Stimulated activated CD4-positive, alpha-beta T cell treated with anti-CD3 and anti-CD28 coated beads, Interleukin-1b, Interleukin-23, amount 100 ng/mL, for 1 hour (primary cell): ENCODE data around the gene MSRB1.
"Not testable (repeated sequence)": the region's sequence is repeated elsewhere in the genome, so short reads cannot be mapped to it uniquely, and the experiment has no call there.

Experiments used
- DNase-seq, 2 donors: peaks; one replicate each; pipeline ENCODE4 v3.0.0-alpha.2; 2020; ENCODE audit warnings: low read depth in 2 of 2

The MSRB1 gene

DNA sequence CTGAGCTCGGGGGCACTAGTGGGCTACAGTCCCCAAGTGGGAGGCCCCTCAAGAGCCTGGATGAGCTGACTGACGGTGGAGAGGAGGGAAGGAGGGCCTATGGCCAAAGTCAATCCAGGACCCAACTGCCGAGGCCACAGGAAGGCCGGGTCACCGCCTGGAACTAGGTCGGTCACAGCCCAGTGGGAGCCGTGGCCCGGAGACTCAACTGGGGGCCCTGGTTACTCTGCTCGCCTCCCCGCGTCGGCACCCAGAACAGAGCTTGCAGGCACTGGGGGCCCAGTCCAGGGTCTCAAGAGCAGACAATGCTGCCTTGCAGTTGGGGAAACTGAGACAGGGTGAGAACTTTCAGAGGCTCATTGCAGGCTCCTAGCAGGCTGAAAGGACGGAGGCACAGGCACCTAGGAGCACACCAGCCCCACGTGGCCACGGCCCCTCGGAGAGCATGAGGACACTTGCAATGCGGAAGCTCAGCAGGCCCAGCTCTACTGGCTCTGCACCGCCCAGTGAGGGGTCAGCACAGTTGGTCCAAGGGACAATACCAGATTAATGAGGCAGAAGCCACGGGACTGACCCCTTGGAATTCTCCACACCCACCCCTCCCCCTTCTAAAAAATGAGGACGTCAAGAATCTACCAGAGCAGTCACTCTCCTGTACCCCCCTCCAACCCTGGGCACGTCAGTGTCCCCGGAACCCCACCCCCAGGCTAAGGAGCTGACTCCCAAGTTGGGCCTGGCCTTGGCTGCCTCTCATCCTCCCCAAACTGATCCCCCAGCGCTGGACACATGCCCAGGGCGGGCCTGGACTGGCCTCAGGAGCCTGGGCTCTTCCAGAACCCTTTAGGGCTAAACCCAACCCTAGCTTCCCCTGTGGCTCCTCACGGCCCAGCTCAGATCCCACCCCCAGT is 27.0 kb downstream of the MSRB1 start:
- no peak for DNase-seq

DNA sequence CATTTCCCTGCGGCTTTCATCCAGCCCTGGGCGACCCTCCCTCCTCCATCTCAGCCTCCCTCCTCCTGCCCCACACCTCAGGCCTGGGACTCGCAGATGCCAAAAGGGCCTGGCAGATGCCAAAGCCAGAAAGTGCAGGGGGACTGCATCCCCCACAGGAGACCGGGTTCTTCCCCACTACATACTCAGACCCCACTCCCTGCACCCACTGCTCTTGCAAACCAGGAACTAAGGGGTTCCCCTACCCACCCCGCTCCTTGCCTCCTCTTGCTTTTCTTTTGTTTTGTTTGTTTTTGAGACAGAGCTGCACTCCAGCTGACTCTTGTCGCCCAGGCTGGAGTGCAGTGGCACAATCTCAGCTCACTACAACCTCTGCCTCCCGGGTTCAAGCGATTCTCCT is 28.0 kb downstream of the MSRB1 start:
- DNase-seq, result no peak

DNA sequence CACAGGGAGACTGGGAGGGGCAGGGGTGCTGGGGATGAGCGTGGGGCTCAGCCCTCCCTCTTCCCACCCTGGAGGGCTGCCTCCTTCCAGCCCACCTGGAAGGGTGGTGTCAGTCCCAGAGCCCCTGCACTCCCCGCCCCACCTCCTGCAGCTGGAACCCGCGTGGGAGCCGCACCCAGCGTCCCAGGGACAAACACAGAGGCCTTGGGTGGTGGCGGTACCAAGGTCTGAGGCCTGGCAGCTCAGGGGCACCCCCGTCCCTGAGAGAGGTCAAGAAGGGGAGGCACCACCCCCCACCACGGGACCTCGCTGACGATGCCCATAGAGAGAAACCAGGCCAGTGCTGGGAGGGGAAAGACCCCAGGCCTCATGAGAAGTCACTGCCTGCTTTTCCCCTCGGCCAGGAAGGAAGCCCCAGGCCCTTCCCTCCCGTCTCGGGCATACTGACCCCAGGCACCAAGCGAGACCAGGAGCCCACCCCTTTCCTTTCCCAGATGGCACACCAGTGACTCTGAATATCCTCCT is 28.9 kb downstream of the MSRB1 start:
- no peak for DNase-seq

DNA sequence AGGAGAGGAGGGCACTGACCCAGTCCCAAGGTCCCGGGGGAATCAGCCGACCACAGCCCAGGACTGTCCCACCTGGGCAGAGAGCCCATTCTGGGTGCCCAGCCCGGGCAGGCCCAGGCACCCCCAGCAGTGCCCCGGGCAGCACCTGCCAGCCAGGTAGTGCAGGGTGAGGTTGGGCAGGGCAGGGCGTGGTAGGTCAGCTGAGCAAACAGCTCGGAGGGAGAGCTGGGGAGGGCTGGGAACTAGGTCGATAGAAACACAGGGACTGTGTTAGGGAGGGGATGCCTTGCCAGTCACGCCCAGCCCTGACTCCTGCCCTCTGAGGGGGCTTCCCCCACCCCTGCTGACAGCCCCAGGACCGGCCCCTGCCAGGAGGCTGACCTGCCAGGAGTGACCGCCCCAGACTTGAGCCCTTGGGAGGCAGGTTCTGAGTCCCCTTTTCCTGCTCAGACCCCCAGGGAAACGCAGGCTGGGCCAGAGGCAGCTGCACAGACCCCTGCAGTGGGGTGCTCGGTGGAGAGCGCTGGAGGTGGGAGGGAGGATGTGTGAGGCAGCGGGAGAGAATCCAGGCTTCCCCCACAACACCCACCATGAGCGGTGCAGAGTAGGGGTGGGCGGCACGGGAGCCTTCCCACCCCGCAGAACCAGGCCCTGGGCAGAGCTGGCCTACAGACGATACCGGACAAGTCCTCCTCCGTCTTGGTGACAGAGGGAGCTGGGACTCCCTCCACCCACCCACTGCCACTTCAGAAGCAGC is 29.5 kb downstream of the MSRB1 start:
- DNase-seq, result no peak

DNA sequence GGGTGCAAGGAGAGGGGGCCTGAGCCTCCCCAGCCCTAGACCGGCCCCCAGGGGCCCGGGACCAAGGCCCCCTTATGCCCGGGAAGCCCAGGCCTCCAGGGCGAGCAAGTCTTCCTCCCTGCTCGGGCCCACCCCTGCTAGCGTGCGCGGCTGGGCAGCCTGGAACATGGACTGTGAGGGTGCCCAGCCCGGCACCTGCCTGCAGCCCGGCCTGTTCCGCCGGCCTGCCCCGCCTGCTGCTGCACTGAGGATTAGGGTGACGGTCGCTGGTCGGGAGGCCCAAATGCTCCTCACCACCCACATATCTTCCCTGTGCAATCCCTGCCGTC is 30.8 kb downstream of the MSRB1 start:
- DNase-seq, result no peak

- no peak for DNase-seq
Measured at GRCh38 chr16:1911467-1912214, 31.4 kb downstream of the MSRB1 start.

GRCh38 chr16:1909561-1910231 is 33.3 kb downstream of the MSRB1 start:
- no peak for DNase-seq

GRCh38 chr16:1908983-1909382 is 34.0 kb downstream of the MSRB1 start:
- no peak for DNase-seq

DNA sequence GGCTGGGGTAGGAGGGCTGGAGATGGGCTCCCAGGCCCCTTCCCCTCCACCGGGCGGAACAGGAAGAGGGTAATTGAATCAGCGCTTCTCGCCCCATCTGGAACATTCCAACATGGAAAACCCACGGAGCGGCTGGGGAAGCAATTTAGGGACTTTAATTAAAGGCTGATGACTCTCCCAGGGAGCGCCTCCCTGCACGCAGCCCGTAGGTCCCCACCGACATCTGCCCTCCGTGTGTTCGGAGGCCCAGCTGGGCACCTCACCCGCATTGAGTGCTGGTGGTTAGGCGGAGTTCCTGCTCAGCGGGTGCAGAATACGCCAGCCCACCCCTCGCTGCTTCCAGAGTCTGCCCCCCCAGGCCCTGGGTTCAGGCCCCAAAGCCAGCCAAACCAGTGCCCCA is 34.8 kb downstream of the MSRB1 start:
- no peak for DNase-seq

DNA sequence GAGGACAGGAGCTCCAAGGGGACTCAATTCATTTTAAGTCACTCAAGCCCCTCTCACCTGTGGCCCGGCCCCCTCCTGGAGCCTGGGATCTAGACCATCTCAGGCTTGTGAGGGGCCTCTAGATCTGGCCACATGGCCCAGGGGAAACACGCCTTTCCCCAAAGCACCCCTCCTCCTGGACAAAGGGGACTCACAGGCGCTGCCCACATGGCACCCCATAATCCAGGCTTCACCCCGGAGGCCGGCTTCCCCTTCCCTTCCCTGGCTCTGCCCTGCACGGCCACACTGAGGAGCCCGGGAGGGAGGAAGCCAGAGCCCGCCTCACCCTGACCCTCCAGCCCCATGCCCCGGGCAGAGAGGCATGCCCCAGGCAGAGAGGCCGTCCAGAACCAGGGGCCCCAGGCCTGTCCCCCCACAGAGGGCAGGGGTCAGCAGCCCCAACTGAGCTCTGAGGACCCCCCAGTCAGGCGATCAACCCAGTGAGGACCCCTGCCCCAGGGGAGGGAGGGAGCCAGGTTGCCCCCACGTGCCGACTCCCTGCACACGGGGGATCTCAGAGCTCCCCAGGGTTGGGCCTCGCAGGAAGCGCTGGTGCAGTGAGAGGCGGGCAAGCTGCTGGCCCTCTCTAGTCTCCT is 35.7 kb downstream of the MSRB1 start:
- DNase-seq, result no peak

DNA sequence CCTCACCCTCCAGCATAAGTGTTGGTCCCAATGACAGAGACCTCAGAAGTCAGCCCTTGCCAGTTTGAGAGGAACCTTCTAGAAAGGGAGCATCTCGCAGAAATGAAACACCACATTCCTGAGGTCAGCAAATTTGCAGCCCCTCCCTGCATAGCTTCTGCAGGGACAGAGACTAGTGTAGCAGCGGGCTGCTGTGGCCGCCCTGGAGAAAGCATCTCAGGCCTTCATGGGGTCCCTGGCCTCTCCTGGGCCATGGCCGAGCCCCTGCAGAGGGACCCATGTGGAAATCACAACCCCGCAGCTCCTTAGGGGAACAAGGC is 36.2 kb downstream of the MSRB1 start:
- DNase-seq, result no peak

GRCh38 chr16:1906055-1906845 is 36.7 kb downstream of the MSRB1 start:
- no peak for DNase-seq

- DNase-seq, result no peak
Measured at GRCh38 chr16:1903845-1904840, 38.9 kb downstream of the MSRB1 start.

- no peak for DNase-seq
Measured at GRCh38 chr16:1903220-1903574, 39.8 kb downstream of the MSRB1 start.

DNA sequence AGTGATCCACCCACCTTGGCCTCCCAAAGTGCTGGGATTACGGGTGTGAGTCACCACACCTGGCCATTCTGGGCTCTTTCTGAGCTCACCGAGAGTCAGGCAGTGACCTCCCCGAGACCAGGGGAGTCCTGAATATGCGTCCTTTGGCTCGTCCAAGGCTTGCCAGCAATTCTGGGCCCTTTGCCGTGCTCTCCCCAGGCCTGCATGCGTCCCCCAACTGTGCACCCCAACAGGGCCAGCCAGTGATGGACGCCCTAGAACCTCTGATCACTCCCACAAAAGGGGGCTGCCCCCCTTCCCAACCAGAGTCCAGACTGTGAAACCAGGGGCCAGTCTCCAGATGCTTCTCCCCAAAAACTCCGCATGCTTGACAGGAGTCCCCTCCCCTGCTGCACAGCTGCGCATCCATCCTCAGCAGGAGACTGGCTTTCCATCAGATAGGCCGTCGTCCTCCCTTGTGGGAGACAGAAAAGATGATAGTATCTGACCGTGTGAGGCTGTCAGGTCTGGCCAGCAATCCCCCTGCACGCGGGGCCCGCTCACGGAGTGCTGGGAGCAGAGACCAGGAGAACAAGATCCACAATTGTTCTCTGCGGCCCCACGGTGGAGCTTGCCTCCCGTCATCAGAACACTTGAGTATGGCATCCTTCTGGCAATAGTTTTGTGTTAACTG is 40.3 kb downstream of the MSRB1 start:
- no peak for DNase-seq

- no peak for DNase-seq
Measured at GRCh38 chr16:1900452-1900774, 42.6 kb downstream of the MSRB1 start.

- no peak for DNase-seq
Measured at GRCh38 chr16:1899641-1900451, 43.2 kb downstream of the MSRB1 start.

GRCh38 chr16:1897692-1898091 is 45.3 kb downstream of the MSRB1 start:
- not testable (repeated sequence) for DNase-seq
